SK-N-DZ (cell line): ENCODE measurements around the gene GPR33.
"Not testable (repeated sequence)": the region's sequence is repeated elsewhere in the genome, so short reads cannot be mapped to it uniquely, and the experiment has no call there.

Experiments used
- DNase-seq: peaks from one replicate; pipeline ENCODE4 v3.0.0-alpha.2; 2015; ENCODE audit warnings: low spot score

The GPR33 gene

DNA sequence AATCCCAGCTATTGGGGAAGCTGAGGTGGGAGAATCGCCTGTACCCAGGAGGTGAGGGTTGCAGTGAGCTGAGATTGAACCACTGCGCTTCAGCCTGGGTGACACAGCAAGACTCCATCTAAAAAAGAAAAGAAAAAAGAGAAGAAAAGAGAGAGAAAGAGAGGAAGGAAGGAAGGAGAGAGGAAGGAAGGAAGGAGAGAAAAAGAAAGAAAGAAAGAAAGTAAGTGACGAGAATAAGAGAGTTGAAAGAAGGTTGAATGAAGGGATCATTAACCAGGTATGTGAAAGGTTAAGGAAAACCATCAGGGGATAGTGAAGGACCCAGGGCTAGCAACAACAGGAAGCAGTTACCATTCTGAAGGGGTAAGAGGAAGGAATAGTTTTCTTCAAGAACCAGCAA lies 26.3 kb downstream of the GPR33 start:
- DNase-seq: no peak

DNA sequence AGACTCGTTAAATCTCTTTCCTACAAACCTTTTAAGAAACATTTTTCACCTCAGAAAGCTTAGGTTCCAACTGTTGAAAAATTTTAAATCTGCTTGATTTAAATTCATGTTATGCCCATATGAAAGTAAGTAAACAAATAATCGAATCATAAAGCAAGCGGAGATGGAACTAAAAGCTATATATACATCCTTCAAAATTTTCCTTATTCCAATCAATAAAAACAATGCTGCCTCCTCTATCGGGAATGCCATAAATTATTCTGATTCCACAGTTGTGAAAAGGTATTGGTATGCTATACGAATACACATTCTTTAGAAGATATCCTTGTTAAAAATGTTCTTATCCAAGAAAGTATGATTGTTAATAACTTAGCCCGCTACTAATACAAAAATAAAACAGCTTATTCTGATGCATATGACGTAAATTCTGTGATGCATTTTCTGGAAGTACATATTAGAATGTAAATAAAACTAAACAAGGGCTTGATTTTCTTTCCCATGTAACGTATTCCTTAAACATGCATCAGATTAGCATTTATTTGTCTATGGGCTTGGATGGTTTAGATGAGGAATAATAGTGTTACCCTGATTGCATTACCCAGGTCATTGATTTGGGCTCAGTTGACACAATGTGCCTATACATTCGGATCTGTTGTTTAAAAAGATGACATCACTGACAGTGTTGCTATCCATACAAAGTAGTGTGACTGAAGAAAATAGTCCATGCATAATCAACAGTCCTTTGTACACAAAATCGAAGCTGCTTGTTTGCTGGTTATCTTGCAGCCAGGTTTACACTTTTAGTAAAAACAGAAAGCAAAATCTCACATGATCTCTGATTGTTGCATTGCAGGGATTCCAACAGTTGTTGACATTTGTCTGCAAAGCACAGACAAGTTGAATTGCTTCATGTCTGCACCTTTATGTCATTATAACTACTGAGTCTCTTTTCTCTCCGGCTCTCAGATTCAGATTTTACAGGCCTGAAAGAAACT lies 29.9 kb downstream of the GPR33 start:
- DNase-seq: no peak

DNA sequence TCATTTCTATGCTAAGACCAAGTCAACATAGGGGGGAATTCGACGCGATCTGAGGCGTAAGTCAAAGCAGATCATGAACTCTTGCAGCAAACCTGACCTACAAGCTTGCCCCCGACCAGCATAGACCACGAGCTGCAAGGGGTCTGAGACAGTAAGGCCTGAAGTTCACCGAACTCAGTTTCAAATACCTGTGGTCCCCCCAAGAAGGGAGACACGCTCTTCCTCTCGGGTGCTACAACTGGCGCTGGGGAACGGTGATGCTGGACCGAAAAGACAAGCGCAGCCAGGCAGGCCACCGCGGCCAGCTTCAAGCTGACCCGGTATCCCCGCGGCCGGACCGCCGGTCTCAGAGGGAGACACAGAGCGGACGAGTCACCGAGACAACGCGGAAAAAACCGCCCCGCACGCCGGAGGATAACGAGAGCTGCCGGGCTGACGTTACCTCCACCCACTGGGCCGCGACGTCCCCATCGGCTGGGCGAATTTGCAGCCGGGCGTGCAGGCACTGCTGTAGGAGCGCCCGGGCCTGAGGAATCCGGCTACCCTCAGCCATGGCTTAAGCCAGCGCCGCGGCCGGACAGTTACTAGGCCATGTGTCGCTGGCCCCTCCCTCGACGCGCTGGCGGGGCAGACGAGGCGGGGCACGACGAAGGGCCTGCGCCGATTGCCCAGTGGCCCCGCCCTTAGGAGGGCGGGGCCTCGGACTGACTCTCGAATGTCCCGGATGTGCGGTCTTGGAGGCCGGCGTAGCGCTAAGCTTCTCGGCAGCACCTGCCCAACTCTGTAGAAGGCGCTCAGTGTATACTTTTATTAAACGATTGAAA lies 30.8 kb downstream of the GPR33 start, which contains the start of gene DTD2:
Gene DTD2, minus strand, starts transcription at position 666 of the 824 bp plus-strand sequence. Its CDS starts 113 bp downstream, at position 553.
- peak; percentile 95 for DNase-seq

DNA sequence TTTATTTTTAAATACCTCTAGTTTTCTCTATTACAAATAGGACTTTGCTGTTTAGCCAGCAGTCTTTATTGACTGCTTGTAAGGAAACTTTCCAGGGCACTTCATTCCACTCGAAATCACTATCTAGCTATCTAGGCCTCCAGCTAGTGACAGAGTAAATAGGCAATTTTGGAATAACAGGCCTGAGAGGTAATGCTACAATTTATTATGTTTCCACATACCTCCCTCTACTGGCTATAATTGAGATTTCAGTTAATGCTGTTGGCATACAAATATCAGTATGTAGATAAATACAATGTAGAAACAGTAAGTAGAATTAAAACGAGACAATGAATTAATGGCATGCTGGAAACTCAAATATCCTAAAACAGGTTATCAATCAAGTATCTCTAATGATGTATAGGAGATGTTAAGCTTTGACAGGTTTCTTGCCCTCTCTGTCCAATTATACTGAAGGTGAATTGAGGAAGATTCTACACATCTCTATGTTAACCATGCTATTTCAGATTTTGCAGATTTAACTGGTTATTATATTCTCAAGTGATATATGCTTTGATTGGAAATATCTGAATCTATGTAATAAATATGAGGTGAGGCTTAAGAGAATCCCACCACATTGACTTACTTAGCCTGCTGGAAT lies 37.7 kb downstream of the GPR33 start:
- DNase-seq: peak; percentile 45

DNA sequence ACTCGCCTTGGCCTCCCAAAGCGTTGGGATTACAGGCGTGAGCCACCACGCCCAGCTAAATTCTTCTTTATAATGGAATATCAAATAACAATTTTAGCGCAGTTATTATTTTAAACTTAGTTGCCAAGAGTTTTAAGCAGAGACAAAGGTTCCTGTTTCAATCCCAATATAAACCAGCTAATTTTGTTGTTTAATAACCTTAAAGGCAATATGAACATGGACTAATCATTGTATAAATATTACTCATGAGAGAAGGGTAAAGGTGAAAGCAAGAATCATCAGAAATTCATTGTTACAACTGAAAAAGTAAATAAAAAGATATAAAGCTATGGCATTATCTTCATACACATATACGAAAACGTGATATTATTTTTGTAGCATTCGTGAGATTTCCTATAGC lies 38.7 kb downstream of the GPR33 start:
- DNase-seq: no peak

DNA sequence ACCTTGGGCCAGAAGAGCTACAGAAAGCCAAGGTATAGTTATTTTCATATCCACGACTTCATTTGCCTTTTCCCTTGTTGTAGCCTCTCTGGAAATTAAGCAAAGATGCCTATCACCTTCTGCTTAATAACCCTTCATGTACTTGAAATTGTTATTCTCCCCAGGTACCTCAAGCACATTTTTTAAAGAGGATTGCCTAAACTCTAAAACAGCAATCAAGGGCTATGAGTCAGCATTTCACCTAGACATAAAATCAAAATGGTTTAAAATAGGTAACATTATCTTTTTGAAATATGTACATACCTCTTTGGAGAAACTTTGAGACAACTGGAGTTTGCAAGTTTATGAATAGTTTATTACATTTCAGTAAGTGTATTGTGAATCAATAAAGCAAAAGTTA lies 42.1 kb downstream of the GPR33 start:
- DNase-seq: no peak

DNA sequence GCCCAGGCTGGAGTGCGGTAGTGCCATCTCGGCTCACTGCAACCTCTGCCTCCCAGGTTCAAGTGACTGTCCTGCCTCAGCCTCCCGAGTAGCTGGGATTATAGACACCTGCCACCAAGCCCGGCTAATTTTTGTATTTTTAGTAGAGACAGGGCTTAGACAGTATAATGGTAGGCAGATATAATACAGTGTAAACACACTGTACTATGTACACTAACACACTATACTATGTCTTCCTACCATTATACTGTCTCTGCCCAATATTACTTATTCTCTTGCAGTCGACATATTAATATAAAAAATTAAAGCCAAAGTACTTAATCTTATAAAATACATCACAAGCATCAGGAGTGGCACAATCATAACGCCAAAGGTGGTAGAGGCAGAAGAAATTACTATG lies 45.6 kb downstream of the GPR33 start:
- DNase-seq: no peak

DNA sequence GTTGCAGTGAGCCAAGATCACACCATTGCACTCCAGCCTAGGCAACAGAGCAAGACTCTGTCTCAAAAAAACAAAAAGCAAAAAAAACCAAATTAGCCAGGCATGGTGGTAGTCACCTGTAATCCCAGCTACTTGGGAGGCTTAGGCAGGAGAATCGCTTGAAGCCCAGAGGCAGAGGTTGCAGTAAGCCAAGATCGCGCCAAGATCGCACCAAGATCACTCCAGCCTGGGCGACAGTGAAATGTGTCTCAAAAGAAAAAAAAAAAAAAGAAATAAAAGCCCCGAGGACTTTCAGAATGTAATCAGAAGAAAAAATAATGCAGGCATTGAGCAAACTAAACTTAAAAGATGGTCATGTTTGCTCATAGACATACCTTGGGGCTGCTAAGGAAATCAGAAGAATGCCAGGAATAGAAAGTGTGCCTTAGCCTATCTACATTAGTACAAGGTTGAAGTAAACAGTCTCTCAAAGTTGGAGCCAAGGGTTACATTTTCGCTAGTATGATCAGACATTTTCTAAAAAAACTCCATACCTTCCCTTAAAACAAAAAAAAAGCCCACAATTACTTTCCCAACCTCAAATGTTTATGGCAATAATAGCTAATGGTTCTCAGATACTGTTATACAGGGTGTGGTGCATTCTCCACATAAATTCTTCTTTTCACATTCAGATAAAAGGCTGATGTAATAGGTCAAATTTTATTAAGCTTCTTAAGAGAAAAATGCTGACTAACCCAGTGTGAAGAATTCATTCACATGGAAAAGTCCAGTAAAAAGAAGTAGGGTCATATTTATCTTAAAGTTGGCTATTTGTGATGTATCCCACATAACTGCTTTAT lies 46.3 kb downstream of the GPR33 start:
- no peak for DNase-seq

DNA sequence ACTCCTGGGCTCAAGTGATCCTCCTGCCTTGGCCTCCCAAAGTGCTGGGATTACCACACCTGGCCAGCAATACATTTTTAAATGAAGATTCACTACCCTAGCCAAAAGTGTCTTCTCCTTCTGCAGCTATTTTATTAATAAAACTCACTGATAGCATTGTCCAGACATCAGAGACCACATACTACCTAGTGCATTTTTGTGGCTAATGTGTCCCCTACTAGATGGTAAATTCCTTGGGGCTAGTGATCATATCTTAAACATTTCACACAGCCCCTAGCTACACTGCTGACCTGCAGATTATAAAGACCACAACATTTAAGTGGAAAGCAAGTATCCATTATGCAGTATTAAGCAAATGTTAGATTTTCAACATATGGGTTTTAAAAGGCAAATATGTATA lies 47.6 kb downstream of the GPR33 start:
- DNase-seq: no peak

DNA sequence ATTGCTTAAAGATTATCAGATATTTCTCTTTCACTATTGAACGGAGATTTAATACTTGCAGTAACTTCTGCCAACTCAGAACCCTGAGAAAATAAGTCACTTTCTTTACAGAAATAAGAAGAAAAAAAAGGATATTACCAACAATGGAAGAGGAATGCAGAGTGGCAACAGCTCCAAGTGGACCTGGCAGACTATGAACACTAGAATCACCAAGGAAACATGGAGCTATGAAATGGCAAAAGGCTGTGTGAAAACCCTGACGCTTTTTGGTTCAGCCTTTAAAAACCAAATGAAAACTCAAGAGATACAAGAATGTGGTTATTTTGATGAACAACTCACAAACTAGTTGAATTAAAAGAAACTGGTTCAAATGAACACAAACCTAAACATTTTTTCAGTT lies 48.3 kb downstream of the GPR33 start:
- DNase-seq: no peak

DNA sequence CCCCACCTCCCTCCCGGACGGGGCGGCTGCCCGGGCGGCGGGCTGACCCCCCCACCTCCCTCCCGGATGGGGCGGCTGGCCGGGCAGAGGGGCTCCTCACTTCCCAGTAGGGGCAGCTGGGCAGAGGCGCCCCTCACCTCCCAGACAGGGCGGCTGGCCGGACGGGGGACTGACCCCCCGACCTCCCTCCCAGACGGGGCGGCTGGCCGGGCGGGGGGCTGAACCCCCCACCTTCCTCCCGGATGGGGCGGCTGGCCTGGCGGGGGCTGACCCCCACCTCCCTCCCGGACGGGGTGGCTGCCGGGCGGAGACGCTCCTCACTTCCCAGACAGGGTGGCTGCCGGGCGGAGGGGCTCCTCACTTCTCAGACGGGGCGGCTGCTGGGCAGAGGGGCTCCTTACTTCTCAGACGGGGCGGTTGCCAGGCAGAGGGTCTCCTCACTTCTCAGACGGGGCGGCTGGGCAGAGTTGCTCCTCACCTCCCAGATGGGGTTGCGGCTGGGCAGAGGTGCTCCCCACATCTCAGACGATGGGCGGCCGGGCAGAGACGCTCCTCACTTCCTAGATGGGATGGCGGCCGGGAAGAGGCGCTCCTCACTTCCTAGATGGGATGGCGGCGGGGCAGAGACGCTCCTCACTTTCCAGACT lies 50.7 kb downstream of the GPR33 start:
- DNase-seq: not testable (repeated sequence)

DNA sequence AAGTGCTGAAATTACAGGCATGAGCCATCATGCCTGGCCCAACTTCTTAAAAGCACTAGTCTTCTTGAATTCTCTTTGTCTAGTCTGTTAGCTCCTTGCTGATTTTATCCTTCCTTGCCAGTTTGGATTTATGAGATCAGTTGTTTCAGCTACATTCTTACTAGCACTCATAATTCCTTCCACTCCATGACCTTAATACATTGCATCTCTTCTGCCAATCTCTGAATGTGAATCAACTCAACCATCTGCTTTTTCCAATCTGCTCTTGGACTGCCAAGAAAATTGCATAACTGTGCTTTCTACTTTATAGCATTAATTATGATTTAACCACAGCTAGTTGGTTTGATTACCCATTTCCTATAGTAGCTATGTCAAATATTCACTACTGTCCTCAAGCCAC lies 52.6 kb downstream of the GPR33 start:
- DNase-seq: no peak
